ENCODE data around the gene PRRG1. TPM values are rescaled to one million over a fixed set of nuclear protein-coding genes. Genes with fewer than 3 reads are reported as not detected.
"Not testable (repeated sequence)": the region's sequence is repeated elsewhere in the genome, so short reads cannot be mapped to it uniquely, and the experiment has no call there.

The PRRG1 gene
- total and polyA plus RNA-seq, 4 donors: 12.2 to 17.9 (median 16.1) TPM

- Histone ChIP-seq H3K36me3 (ENCODE audit: control insufficient read depth, insufficient read depth, low read length) (no peaks in the 10 kb centered on the region), H3K27me3 (ENCODE audit: control insufficient read depth, insufficient read depth, low read length) (no peaks in the 10 kb centered on the region), H3K27ac (ENCODE audit: low read depth, low read length) (no peak overlapping the region), H3K9me3 (ENCODE audit: control insufficient read depth, insufficient read depth, low read length) (no peaks in the 10 kb centered on the region), H3K4me1 (ENCODE audit: control insufficient read depth, insufficient read depth, low read length) (no peaks in the 10 kb centered on the region), H3K4me3 (ENCODE audit: low read depth, low read length) (no peak overlapping the region)
- WGBS (ENCODE audit: insufficient coverage): 42% methylated on average over 2 of the region's 2 CpGs
- no peak for DNase-seq (ENCODE audit: low read depth in 4 of 6, low spot score in 6 of 6)
These were observed 60.1 kb downstream of the PRRG1 start for GRCh38 chrX:37409278-37409677.

GRCh38 chrX:37420185-37420584 is 71.0 kb downstream of the PRRG1 start:
- DNase-seq (ENCODE audit: low read depth in 4 of 6, low spot score in 6 of 6): no peak
- H3K4me1 ChIP-seq (ENCODE audit: control insufficient read depth, insufficient read depth, low read length): no peaks in the 10 kb centered on the region
- H3K9me3 ChIP-seq (ENCODE audit: control insufficient read depth, insufficient read depth, low read length): no peaks in the 10 kb centered on the region
- no peak overlapping the region for H3K4me3 ChIP-seq (ENCODE audit: low read depth, low read length)
- no peak overlapping the region for H3K27ac ChIP-seq (ENCODE audit: low read depth, low read length)
- no peaks in the 10 kb centered on the region for H3K27me3 ChIP-seq (ENCODE audit: control insufficient read depth, insufficient read depth, low read length)
- no peaks in the 10 kb centered on the region for H3K36me3 ChIP-seq (ENCODE audit: control insufficient read depth, insufficient read depth, low read length)

- Histone ChIP-seq H3K4me1 (ENCODE audit: control insufficient read depth, insufficient read depth, low read length) (no peaks in the 10 kb centered on the region), H3K36me3 (ENCODE audit: control insufficient read depth, insufficient read depth, low read length) (no peaks in the 10 kb centered on the region), H3K9me3 (ENCODE audit: control insufficient read depth, insufficient read depth, low read length) (no peaks in the 10 kb centered on the region), H3K4me3 (ENCODE audit: low read depth, low read length) (no peak overlapping the region), H3K27me3 (ENCODE audit: control insufficient read depth, insufficient read depth, low read length) (no peaks in the 10 kb centered on the region), H3K27ac (ENCODE audit: low read depth, low read length) (no peak overlapping the region)
- no CpG with 5 or more reads among the region's 3 CpGs for WGBS (ENCODE audit: insufficient coverage)
- DNase-seq (ENCODE audit: low read depth in 4 of 6, low spot score in 6 of 6): no peak
These were observed 71.6 kb downstream of the PRRG1 start for GRCh38 chrX:37420756-37421155.

GRCh38 chrX:37424000-37424429 is 74.9 kb downstream of the PRRG1 start:
- no peak overlapping the region for H3K4me3 ChIP-seq (ENCODE audit: low read depth, low read length)
- no peaks in the 10 kb centered on the region for H3K36me3 ChIP-seq (ENCODE audit: control insufficient read depth, insufficient read depth, low read length)
- H3K9me3 ChIP-seq (ENCODE audit: control insufficient read depth, insufficient read depth, low read length): no peaks in the 10 kb centered on the region
- H3K27ac ChIP-seq (ENCODE audit: low read depth, low read length): no peak overlapping the region
- no peaks in the 10 kb centered on the region for H3K4me1 ChIP-seq (ENCODE audit: control insufficient read depth, insufficient read depth, low read length)
- no peaks in the 10 kb centered on the region for H3K27me3 ChIP-seq (ENCODE audit: control insufficient read depth, insufficient read depth, low read length)
- no peak for DNase-seq (ENCODE audit: low read depth in 4 of 6, low spot score in 6 of 6)

GRCh38 chrX:37425370-37425769 is 76.2 kb downstream of the PRRG1 start:
- no peaks in the 10 kb centered on the region for H3K4me1 ChIP-seq (ENCODE audit: control insufficient read depth, insufficient read depth, low read length)
- no peak overlapping the region for H3K4me3 ChIP-seq (ENCODE audit: low read depth, low read length)
- H3K27ac ChIP-seq (ENCODE audit: low read depth, low read length): no peak overlapping the region
- no peak for DNase-seq (ENCODE audit: low read depth in 4 of 6, low spot score in 6 of 6)
- no peaks in the 10 kb centered on the region for H3K27me3 ChIP-seq (ENCODE audit: control insufficient read depth, insufficient read depth, low read length)
- WGBS (ENCODE audit: insufficient coverage): no CpG with 5 or more reads among the region's 1 CpG
- no peaks in the 10 kb centered on the region for H3K36me3 ChIP-seq (ENCODE audit: control insufficient read depth, insufficient read depth, low read length)
- no peaks in the 10 kb centered on the region for H3K9me3 ChIP-seq (ENCODE audit: control insufficient read depth, insufficient read depth, low read length)

GRCh38 chrX:37428962-37429361 is 79.8 kb downstream of the PRRG1 start:
- not testable (repeated sequence) for DNase-seq (ENCODE audit: low read depth in 4 of 6, low spot score in 6 of 6); H3K4me3 ChIP-seq (ENCODE audit: low read depth, low read length); H3K36me3 ChIP-seq (ENCODE audit: control insufficient read depth, insufficient read depth, low read length); H3K27ac ChIP-seq (ENCODE audit: low read depth, low read length); H3K27me3 ChIP-seq (ENCODE audit: control insufficient read depth, insufficient read depth, low read length); H3K4me1 ChIP-seq (ENCODE audit: control insufficient read depth, insufficient read depth, low read length); H3K9me3 ChIP-seq (ENCODE audit: control insufficient read depth, insufficient read depth, low read length)
- WGBS (ENCODE audit: insufficient coverage): 40% methylated on average over 2 of the region's 2 CpGs

GRCh38 chrX:37434362-37434761 is 85.2 kb downstream of the PRRG1 start:
- Histone ChIP-seq H3K36me3 (ENCODE audit: control insufficient read depth, insufficient read depth, low read length) (no peaks in the 10 kb centered on the region), H3K27ac (ENCODE audit: low read depth, low read length) (no peak overlapping the region), H3K27me3 (ENCODE audit: control insufficient read depth, insufficient read depth, low read length) (peaks cover 3% of the 10 kb centered on the region), H3K4me1 (ENCODE audit: control insufficient read depth, insufficient read depth, low read length) (no peaks in the 10 kb centered on the region), H3K4me3 (ENCODE audit: low read depth, low read length) (no peak overlapping the region), H3K9me3 (ENCODE audit: control insufficient read depth, insufficient read depth, low read length) (no peaks in the 10 kb centered on the region)
- no CpG with 5 or more reads among the region's 1 CpG for WGBS (ENCODE audit: insufficient coverage)
- no peak for DNase-seq (ENCODE audit: low read depth in 4 of 6, low spot score in 6 of 6)

- Histone ChIP-seq H3K27me3 (ENCODE audit: control insufficient read depth, insufficient read depth, low read length) (peaks cover 3% of the 10 kb centered on the region), H3K4me1 (ENCODE audit: control insufficient read depth, insufficient read depth, low read length) (no peaks in the 10 kb centered on the region), H3K9me3 (ENCODE audit: control insufficient read depth, insufficient read depth, low read length) (no peaks in the 10 kb centered on the region), H3K36me3 (ENCODE audit: control insufficient read depth, insufficient read depth, low read length) (peaks cover 5% of the 10 kb centered on the region), H3K27ac (ENCODE audit: low read depth, low read length) (no peak overlapping the region), H3K4me3 (ENCODE audit: low read depth, low read length) (no peak overlapping the region)
- WGBS (ENCODE audit: insufficient coverage): no CpG with 5 or more reads among the region's 1 CpG
- no peak for DNase-seq (ENCODE audit: low read depth in 4 of 6, low spot score in 6 of 6)
These were observed 88.0 kb downstream of the PRRG1 start for GRCh38 chrX:37437160-37437559.

- H3K4me3 ChIP-seq (ENCODE audit: low read depth, low read length): no peak overlapping the region
- no peak overlapping the region for H3K27ac ChIP-seq (ENCODE audit: low read depth, low read length)
- H3K4me1 ChIP-seq (ENCODE audit: control insufficient read depth, insufficient read depth, low read length): no peaks in the 10 kb centered on the region
- 88% methylated on average over 16 of the region's 16 CpGs for WGBS (ENCODE audit: insufficient coverage)
- no peak for DNase-seq (ENCODE audit: low read depth in 4 of 6, low spot score in 6 of 6)
- H3K27me3 ChIP-seq (ENCODE audit: control insufficient read depth, insufficient read depth, low read length): peaks cover 3% of the 10 kb centered on the region
- H3K9me3 ChIP-seq (ENCODE audit: control insufficient read depth, insufficient read depth, low read length): no peaks in the 10 kb centered on the region
- peaks cover 5% of the 10 kb centered on the region for H3K36me3 ChIP-seq (ENCODE audit: control insufficient read depth, insufficient read depth, low read length)
These were observed 92.2 kb downstream of the PRRG1 start for GRCh38 chrX:37441377-37441776.

- Histone ChIP-seq H3K4me3 (ENCODE audit: low read depth, low read length) (no peak overlapping the region), H3K4me1 (ENCODE audit: control insufficient read depth, insufficient read depth, low read length) (no peaks in the 10 kb centered on the region), H3K36me3 (ENCODE audit: control insufficient read depth, insufficient read depth, low read length) (peaks cover 5% of the 10 kb centered on the region), H3K27me3 (ENCODE audit: control insufficient read depth, insufficient read depth, low read length) (no peaks in the 10 kb centered on the region), H3K27ac (ENCODE audit: low read depth, low read length) (no peak overlapping the region), H3K9me3 (ENCODE audit: control insufficient read depth, insufficient read depth, low read length) (no peaks in the 10 kb centered on the region)
- no peak for DNase-seq (ENCODE audit: low read depth in 4 of 6, low spot score in 6 of 6)
- WGBS (ENCODE audit: insufficient coverage): no CpG with 5 or more reads among the region's 1 CpG
These were observed 96.0 kb downstream of the PRRG1 start for GRCh38 chrX:37445182-37445581.

Measured in spinal cord (tissue), 10 donors.